Renal cortical epithelial cell (primary cell): ENCODE data around the gene OLIG2. TPM values are rescaled to one million over a fixed set of nuclear protein-coding genes. Genes with fewer than 3 reads are reported as not detected.

Experiments used
- DNase-seq: peaks from one replicate; pipeline ENCODE4 v3.0.0-alpha.2; 2011; ENCODE audit warnings: low read depth
- total RNA-seq: library from RNA; depleted of rRNA; stranded (reverse); fragments of >200 nt; gene quantifications from 2 replicates; pipeline ENCODE4 v1.2.3, GENCODE V29; 2014

OLIG2 gene
- total RNA-seq, 1 donor from 2014 or later, result not detected

GRCh38 chr21:33019885-33020557, 5.7 kb upstream of the OLIG2 start:
- DNase-seq, result no peak

- DNase-seq, result no peak
Measured at GRCh38 chr21:33020558-33021100, 5.1 kb upstream of the OLIG2 start.

DNA sequence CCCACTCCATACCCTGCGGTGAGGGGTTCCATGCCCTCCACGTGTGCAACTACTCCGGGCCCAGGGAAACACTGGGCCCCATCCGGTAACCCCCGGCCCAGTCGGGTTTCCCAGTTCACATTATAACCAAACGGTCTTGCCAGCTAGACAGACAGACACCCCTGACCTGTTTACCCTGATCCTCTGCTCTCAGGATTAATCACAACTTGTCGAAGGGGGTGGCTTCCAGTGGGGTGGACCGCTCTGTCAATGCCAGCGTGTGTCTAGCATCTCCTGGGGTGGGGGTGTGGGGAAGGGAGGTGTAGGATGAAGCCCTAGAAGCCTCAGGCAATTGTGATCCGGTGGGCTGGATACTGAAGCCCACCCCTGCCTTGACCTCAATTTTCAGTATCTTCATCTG, 4.6 kb upstream of the OLIG2 start:
- no peak for DNase-seq

DNA sequence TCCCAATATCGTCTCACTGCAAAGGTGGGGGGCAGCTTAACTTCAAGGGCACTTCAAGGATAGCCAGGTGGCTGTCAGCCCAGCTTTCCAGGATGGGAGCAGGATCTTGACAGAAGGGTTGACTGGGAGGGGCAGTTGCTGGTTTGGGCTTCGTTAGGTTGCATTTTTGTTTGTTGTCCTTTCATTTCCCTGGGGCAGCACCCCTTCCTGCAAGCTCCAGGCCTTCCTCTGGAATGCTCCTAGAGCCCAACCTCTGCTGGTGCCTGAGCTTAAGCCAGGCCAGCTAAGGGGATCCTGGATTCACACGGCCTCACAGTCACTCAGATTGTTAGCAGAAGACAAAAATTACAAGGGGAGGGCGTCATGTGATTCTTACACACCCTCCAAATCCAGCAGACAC, 4.1 kb upstream of the OLIG2 start:
- no peak for DNase-seq

DNA sequence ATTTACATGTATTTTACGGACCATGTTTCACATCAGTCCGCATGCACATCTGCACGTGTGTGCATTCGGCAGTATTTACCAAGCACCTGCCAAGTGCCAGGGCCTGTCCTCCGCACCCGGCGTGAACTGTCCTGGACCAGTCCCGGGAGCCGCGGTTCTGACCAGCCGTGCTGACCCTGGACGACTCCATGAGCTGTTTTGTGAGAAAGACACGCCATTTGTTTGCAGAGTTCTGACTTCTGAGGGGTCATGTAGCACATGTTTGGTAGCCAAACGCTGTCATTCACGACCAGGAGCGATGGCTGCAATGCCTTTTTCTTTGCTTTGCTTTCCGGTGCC, 3.3 kb upstream of the OLIG2 start:
- DNase-seq, result no peak

GRCh38 chr21:33022828-33023573, 2.7 kb upstream of the OLIG2 start:
- no peak for DNase-seq

- no peak for DNase-seq
Measured at GRCh38 chr21:33023574-33024200, 2.0 kb upstream of the OLIG2 start.

- DNase-seq, result no peak
Measured at GRCh38 chr21:33024201-33025103, 1.3 kb upstream of the OLIG2 start.

DNA sequence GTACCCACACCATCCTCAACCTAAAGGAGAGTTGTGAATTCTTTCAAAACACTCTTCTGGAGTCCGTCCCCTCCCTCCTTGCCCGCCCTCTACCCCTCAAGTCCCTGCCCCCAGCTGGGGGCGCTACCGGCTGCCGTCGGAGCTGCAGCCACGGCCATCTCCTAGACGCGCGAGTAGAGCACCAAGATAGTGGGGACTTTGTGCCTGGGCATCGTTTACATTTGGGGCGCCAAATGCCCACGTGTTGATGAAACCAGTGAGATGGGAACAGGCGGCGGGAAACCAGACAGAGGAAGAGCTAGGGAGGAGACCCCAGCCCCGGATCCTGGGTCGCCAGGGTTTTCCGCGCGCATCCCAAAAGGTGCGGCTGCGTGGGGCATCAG, 638 bp upstream of the OLIG2 start:
- no peak for DNase-seq

GRCh38 chr21:33026443-33026858, 716 bp downstream of the OLIG2 start:
- DNase-seq, result no peak

DNA sequence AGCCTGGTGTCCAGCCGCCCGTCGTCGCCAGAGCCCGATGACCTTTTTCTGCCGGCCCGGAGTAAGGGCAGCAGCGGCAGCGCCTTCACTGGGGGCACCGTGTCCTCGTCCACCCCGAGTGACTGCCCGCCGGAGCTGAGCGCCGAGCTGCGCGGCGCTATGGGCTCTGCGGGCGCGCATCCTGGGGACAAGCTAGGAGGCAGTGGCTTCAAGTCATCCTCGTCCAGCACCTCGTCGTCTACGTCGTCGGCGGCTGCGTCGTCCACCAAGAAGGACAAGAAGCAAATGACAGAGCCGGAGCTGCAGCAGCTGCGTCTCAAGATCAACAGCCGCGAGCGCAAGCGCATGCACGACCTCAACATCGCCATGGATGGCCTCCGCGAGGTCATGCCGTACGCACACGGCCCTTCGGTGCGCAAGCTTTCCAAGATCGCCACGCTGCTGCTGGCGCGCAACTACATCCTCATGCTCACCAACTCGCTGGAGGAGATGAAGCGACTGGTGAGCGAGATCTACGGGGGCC, 1.2 kb downstream of the OLIG2 start:
- no peak for DNase-seq

DNA sequence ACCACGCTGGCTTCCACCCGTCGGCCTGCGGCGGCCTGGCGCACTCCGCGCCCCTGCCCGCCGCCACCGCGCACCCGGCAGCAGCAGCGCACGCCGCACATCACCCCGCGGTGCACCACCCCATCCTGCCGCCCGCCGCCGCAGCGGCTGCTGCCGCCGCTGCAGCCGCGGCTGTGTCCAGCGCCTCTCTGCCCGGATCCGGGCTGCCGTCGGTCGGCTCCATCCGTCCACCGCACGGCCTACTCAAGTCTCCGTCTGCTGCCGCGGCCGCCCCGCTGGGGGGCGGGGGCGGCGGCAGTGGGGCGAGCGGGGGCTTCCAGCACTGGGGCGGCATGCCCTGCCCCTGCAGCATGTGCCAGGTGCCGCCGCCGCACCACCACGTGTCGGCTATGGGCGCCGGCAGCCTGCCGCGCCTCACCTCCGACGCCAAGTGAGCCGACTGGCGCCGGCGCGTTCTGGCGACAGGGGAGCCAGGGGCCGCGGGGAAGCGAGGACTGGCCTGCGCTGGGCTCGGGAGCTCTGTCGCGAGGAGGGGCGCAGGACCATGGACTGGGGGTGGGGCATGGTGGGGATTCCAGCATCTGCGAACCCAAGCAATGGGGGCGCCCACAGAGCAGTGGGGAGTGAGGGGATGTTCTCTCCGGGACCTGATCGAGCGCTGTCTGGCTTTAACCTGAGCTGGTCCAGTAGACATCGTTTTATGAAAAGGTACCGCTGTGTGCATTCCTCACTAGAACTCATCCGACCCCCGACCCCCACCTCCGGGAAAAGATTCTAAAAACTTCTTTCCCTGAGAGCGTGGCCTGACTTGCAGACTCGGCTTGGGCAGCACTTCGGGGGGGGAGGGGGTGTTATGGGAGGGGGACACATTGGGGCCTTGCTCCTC, 1.9 kb downstream of the OLIG2 start:
- no peak for DNase-seq

GRCh38 chr21:33028287-33028670, 2.5 kb downstream of the OLIG2 start:
- no peak for DNase-seq

DNA sequence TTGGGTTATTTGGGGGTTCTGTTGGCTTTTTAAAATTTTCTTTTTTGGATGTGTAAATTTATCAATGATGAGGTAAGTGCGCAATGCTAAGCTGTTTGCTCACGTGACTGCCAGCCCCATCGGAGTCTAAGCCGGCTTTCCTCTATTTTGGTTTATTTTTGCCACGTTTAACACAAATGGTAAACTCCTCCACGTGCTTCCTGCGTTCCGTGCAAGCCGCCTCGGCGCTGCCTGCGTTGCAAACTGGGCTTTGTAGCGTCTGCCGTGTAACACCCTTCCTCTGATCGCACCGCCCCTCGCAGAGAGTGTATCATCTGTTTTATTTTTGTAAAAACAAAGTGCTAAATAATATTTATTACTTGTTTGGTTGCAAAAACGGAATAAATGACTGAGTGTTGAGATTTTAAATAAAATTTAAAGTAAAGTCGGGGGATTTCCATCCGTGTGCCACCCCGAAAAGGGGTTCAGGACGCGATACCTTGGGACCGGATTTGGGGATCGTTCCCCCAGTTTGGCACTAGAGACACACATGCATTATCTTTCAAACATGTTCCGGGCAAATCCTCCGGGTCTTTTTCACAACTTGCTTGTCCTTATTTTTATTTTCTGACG, 3.1 kb downstream of the OLIG2 start:
- no peak for DNase-seq

DNA sequence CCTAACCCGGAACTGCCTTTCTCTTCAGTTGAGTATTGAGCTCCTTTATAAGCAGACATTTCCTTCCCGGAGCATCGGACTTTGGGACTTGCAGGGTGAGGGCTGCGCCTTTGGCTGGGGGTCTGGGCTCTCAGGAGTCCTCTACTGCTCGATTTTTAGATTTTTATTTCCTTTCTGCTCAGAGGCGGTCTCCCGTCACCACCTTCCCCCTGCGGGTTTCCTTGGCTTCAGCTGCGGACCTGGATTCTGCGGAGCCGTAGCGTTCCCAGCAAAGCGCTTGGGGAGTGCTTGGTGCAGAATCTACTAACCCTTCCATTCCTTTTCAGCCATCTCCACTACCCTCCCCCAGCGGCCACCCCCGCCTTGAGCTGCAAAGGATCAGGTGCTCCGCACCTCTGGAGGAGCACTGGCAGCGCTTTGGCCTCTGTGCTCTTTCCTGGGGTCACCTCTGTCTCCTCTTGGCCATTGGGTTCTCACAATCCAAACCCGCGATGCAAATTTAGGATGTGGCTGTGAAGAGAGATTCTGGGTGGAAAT, 3.7 kb downstream of the OLIG2 start:
- DNase-seq, result no peak

- no peak for DNase-seq
Measured at GRCh38 chr21:33029975-33030461, 4.3 kb downstream of the OLIG2 start.

DNA sequence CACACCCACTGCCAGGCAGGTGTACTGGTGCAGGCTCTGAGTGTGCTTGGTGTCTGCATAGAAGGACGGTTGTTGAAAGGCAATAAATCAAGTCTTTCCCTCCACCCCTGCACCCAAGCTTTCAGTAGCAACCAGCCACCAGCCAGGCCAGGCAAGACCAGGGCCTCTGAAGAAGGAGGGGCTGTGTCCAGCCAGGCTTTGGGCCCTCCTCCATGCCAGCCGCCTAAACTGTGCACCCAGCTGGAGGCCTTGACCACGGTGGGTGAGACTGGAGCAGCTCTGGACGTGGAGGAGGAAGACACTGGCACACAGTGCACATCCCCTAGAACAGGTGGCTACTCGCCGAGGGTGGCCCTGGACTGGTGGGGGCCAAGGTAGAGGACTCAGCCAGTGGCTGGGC, 4.9 kb downstream of the OLIG2 start:
- no peak for DNase-seq

GRCh38 chr21:33031152-33031911, 5.6 kb downstream of the OLIG2 start:
- DNase-seq, result no peak

- DNase-seq, result no peak
Measured at GRCh38 chr21:33032434-33033047, 6.8 kb downstream of the OLIG2 start.
